DMS 273 treated with DMSO at 0.1 percent for 48 hours (cell line): ENCODE results near the gene KIAA1191.
"Not testable (repeated sequence)": the region's sequence is repeated elsewhere in the genome, so short reads cannot be mapped to it uniquely, and the experiment has no call there.

ENCODE experiments used
- DNase-seq: peaks from one replicate; lab custom pipeline; 2025; lab: John Stamatoyannopoulos, UW

KIAA1191 gene

GRCh38 chr5:176361437-176362232 lies at the start of gene KIAA1191:
Gene KIAA1191, minus strand, starts transcription at chr5:176361764. Its CDS starts 2,256 bp downstream, at chr5:176359508.
- DNase-seq, result peak; percentile 71

- DNase-seq, result no peak
Measured at GRCh38 chr5:176410486-176411180, 49.1 kb upstream of the KIAA1191 start.

- no peak for DNase-seq
Measured at GRCh38 chr5:176409765-176410164, 48.2 kb upstream of the KIAA1191 start.

GRCh38 chr5:176408590-176408989 lies 47.0 kb upstream of the KIAA1191 start:
- no peak for DNase-seq

GRCh38 chr5:176408252-176408573 lies 46.6 kb upstream of the KIAA1191 start:
- not testable (repeated sequence) for DNase-seq

- DNase-seq, result no peak
Measured at GRCh38 chr5:176407456-176408251, 46.1 kb upstream of the KIAA1191 start.

- DNase-seq, result no peak
Measured at GRCh38 chr5:176406436-176407052, 45.0 kb upstream of the KIAA1191 start.

GRCh38 chr5:176405656-176406435 lies 44.3 kb upstream of the KIAA1191 start:
- no peak for DNase-seq

- no peak for DNase-seq
Measured at GRCh38 chr5:176401281-176402205, 40.0 kb upstream of the KIAA1191 start.

GRCh38 chr5:176400382-176401156 lies 39.0 kb upstream of the KIAA1191 start:
- DNase-seq, result peak; percentile 22

- no peak for DNase-seq
Measured at GRCh38 chr5:176397736-176398420, 36.3 kb upstream of the KIAA1191 start.

- DNase-seq, result peak; percentile 54
Measured at GRCh38 chr5:176396330-176396729, 34.8 kb upstream of the KIAA1191 start.

GRCh38 chr5:176394881-176395675 lies 33.5 kb upstream of the KIAA1191 start:
- DNase-seq, result no peak

- no peak for DNase-seq
Measured at GRCh38 chr5:176394096-176394495, 32.5 kb upstream of the KIAA1191 start.

- DNase-seq, result no peak
Measured at GRCh38 chr5:176392526-176392925, 31.0 kb upstream of the KIAA1191 start.

GRCh38 chr5:176391999-176392398 lies 30.4 kb upstream of the KIAA1191 start:
- DNase-seq, result no peak

- no peak for DNase-seq
Measured at GRCh38 chr5:176391479-176391878, 29.9 kb upstream of the KIAA1191 start.
